Neural progenitor cell (in vitro differentiated cells): Measurements from ENCODE around the gene ITM2C. TPM values are rescaled to one million over a fixed set of nuclear protein-coding genes. Genes with fewer than 3 reads are reported as not detected.

Experiments used
- DNase-seq: peaks from one replicate; pipeline ENCODE4 v3.0.0-alpha.2; 2016; ENCODE audit warnings: low spot score
- H2AFZ ChIP-seq: fragments of 200-600 bp; sonication (generic); replicated peaks from 2 replicates; pipeline ENCODE4 v1.6.1; 2016; ENCODE audit warnings: antibody characterized with exemption
- H3F3A ChIP-seq: fragments of 200-600 bp; sonication (generic); 2 replicates; pipeline ENCODE4 v1.6.1; 2016; ENCODE audit warnings: antibody characterized with exemption, low read depth
- H3K27ac ChIP-seq: fragments of 200-600 bp; sonication (generic); 2 replicates; pipeline ENCODE4 v1.5.1; 2016; ENCODE audit warnings: mild to moderate bottlenecking
- H3K27me3 ChIP-seq: fragments of 200-600 bp; sonication (generic); 2 replicates; pipeline ENCODE4 v1.6.1; 2016; ENCODE audit warnings: mild to moderate bottlenecking, moderate library complexity
- H3K36me3 ChIP-seq: fragments of 200-600 bp; sonication (generic); 2 replicates; pipeline ENCODE4 v1.5.1; 2016
- H3K4me1 ChIP-seq: fragments of 200-600 bp; sonication (generic); 2 replicates; pipeline ENCODE4 v1.6.1; 2016; ENCODE audit warnings: mixed run types
- H3K4me2 ChIP-seq: fragments of 200-600 bp; sonication (generic); 2 replicates; pipeline ENCODE4 v1.6.1; 2016
- H3K4me3 ChIP-seq: fragments of 200-600 bp; sonication (generic); 2 replicates; pipeline ENCODE4 v1.5.1; 2016
- H3K79me2 ChIP-seq: fragments of 200-600 bp; sonication (generic); 2 replicates; pipeline ENCODE4 v1.6.1; 2016; ENCODE audit warnings: low read depth
- H3K9ac ChIP-seq: fragments of 200-600 bp; sonication (generic); 2 replicates; pipeline ENCODE4 v1.6.1; 2016
- H3K9me3 ChIP-seq: fragments of 200-600 bp; sonication (generic); 2 replicates; pipeline ENCODE4 v1.5.1; 2016; ENCODE audit warnings: low read depth
- H4K20me1 ChIP-seq: fragments of 200-600 bp; sonication (generic); 2 replicates; pipeline ENCODE4 v1.6.1; 2016; ENCODE audit warnings: low read depth
- H3K27ac Mint-ChIP-seq: 3 replicates; pipeline ENCODE4 v1.8.0; 2021; ENCODE audit warnings: mixed read lengths
- H3K27me3 Mint-ChIP-seq: 2 replicates; pipeline ENCODE4 v1.8.0; 2022; ENCODE audit warnings: low read depth, mild to moderate bottlenecking, inconsistent platforms, moderate library complexity, mixed read lengths; ENCODE audit not compliant: insufficient read depth
- H3K36me3 Mint-ChIP-seq: 3 replicates; pipeline ENCODE4 v1.8.0; 2021; ENCODE audit warnings: mixed read lengths
- H3K4me1 Mint-ChIP-seq: 3 replicates; pipeline ENCODE4 v1.8.0; 2021; ENCODE audit warnings: mixed read lengths
- H3K4me3 Mint-ChIP-seq: 3 replicates; pipeline ENCODE4 v1.8.0; 2021; ENCODE audit warnings: mild to moderate bottlenecking, moderate library complexity, mixed read lengths
- H3K9me3 Mint-ChIP-seq: 3 replicates; pipeline ENCODE4 v1.8.0; 2020; ENCODE audit warnings: mixed read lengths
- EZH2 ChIP-seq: fragments of 200-600 bp; sonication (generic); IDR thresholded peaks from 2 replicates; pipeline ENCODE4 v1.6.1; 2017; ENCODE audit warnings: antibody characterized with exemption, mild to moderate bottlenecking, moderate library complexity
- EZH2phosphoT487 ChIP-seq: fragments of 200-600 bp; sonication (generic); IDR thresholded peaks from 2 replicates; pipeline ENCODE4 v1.6.1; 2017; ENCODE audit warnings: antibody characterized with exemption
- total RNA-seq: library from RNA; depleted of rRNA; stranded (reverse); fragments of >200 nt; gene quantifications from 2 replicates; pipeline ENCODE4 v1.2.3, GENCODE V29; 2015; ENCODE audit warnings: low replicate concordance
- TF ChIP-seq, protein P1 (sequence below): fragments of 200-600 bp; sonication (generic); IDR thresholded peaks from 2 replicates; pipeline ENCODE4 v1.5.1; 2017; ENCODE audit warnings: antibody characterized with exemption, mild to moderate bottlenecking

Gene ITM2C
- total RNA-seq, 1 donor from 2014 or later = 84.6 TPM

DNA sequence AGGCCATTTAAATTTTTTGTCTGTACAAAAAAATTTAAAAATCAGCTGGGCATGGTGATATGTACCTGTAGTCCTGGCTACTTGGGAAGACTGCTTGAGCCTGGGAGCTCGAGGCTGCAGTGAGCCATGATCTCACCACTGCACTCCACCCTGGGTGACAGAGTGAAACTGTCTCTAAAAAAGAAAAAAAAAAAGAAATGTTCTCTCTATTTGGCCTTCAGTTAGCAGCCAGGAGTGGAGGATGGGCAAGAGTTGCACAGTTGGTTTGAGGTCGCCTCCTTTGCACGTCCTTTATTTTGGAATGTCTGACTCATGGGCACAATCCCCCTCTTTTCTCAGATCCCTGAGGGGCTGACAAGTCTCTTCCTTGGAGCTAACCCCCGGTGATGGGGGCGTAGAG, 26.3 kb downstream of the ITM2C start:
- H3K36me3 ChIP-seq = no peaks in the 10 kb centered on the region
- H3K27ac Mint-ChIP-seq = peak overlapping the region; percentile 50
- peaks cover 62% of the 10 kb centered on the region for H3K4me1 Mint-ChIP-seq
- no peaks in the 10 kb centered on the region for H4K20me1 ChIP-seq
- H3K4me2 ChIP-seq = no peak overlapping the region
- peaks cover 3% of the 10 kb centered on the region for H3K36me3 Mint-ChIP-seq
- no peaks in the 10 kb centered on the region for H3K27me3 ChIP-seq
- no peaks in the 10 kb centered on the region for H3K79me2 ChIP-seq
- no peaks in the 10 kb centered on the region for H3K9me3 ChIP-seq
- H3K4me3 ChIP-seq = no peak overlapping the region
- peaks cover 2% of the 10 kb centered on the region for H3F3A ChIP-seq
- H3K9me3 Mint-ChIP-seq = peaks cover 5% of the 10 kb centered on the region
- no peak overlapping the region for H3K27ac ChIP-seq
- no peak overlapping the region for H2AFZ ChIP-seq
- no peak overlapping the region for H3K9ac ChIP-seq
- TF ChIP-seq EZH2 = no peak
- TF ChIP-seq, protein P1, sequence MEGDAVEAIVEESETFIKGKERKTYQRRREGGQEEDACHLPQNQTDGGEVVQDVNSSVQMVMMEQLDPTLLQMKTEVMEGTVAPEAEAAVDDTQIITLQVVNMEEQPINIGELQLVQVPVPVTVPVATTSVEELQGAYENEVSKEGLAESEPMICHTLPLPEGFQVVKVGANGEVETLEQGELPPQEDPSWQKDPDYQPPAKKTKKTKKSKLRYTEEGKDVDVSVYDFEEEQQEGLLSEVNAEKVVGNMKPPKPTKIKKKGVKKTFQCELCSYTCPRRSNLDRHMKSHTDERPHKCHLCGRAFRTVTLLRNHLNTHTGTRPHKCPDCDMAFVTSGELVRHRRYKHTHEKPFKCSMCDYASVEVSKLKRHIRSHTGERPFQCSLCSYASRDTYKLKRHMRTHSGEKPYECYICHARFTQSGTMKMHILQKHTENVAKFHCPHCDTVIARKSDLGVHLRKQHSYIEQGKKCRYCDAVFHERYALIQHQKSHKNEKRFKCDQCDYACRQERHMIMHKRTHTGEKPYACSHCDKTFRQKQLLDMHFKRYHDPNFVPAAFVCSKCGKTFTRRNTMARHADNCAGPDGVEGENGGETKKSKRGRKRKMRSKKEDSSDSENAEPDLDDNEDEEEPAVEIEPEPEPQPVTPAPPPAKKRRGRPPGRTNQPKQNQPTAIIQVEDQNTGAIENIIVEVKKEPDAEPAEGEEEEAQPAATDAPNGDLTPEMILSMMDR = no peak
- TF ChIP-seq EZH2phosphoT487 = no peak
- peaks cover 24% of the 10 kb centered on the region for H3K4me1 ChIP-seq
- peaks cover 2% of the 10 kb centered on the region for H3K27me3 Mint-ChIP-seq
- no peak for DNase-seq
- H3K4me3 Mint-ChIP-seq = no peak overlapping the region

DNA sequence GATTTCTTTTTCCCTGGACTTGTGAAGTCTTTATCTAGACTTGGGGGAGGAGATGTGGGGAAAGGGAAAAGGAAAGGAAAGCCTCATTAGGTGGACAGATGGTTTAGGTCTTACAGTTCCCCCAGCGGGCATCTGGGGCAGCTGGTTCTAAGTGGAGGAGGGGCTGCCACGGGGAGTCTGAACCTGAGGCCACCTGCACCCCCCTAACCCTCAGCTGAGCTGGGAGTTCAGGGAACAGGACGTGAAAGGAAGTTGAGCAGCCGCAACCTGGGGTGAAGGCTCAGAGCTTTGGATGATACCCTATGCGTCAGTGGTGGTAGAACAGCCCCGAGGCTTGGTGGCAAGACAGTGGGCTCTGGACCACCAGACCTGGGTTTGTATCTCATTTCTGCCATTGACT, 26.8 kb downstream of the ITM2C start:
- Histone ChIP-seq H3K27me3 (no peaks in the 10 kb centered on the region), H3F3A (no peaks in the 10 kb centered on the region), H3K9me3 (no peaks in the 10 kb centered on the region), H3K4me3 (no peak overlapping the region), H3K27ac (no peak overlapping the region), H4K20me1 (no peaks in the 10 kb centered on the region), H3K9ac (no peak overlapping the region), H3K36me3 (no peaks in the 10 kb centered on the region), H3K79me2 (no peaks in the 10 kb centered on the region), H3K4me1 (peaks cover 19% of the 10 kb centered on the region), H2AFZ (no peak overlapping the region), H3K4me2 (no peak overlapping the region)
- Mint-ChIP-seq H3K4me3 (no peak overlapping the region), H3K27ac (peak overlapping the region; percentile 50), H3K36me3 (peaks cover 3% of the 10 kb centered on the region), H3K9me3 (peaks cover 5% of the 10 kb centered on the region), H3K4me1 (peaks cover 59% of the 10 kb centered on the region), H3K27me3 (no peaks in the 10 kb centered on the region)
- TF ChIP-seq EZH2phosphoT487 (no peak), EZH2 (no peak)
- TF ChIP-seq, protein P1 = no peak
- DNase-seq = no peak

DNA sequence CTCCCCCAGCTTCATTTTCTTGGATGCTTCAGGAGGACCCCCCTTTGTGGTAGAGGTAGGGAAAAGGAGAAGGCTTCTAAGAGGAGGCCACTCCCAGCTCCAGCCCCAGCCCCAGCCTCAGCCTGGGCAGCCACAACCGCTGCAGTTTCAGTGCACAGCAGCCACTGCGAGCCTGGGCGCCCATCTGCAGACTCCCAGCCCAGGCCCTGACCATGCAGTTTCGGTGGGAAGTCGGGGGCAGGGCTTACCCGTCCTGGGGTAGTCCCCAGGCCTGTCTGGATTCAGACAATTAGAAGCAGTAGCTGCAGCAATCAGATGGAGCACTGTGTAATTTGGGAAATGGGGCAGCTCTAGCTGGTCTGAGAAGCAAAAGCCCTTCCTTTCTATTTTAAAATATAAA, 28.6 kb downstream of the ITM2C start:
- H3K79me2 ChIP-seq = no peaks in the 10 kb centered on the region
- DNase-seq = no peak
- H3K9me3 ChIP-seq = no peaks in the 10 kb centered on the region
- peaks cover 58% of the 10 kb centered on the region for H3K4me1 Mint-ChIP-seq
- H3K27ac ChIP-seq = no peak overlapping the region
- H3K9ac ChIP-seq = no peak overlapping the region
- H3K4me3 ChIP-seq = no peak overlapping the region
- H3K36me3 Mint-ChIP-seq = peaks cover 3% of the 10 kb centered on the region
- no peak overlapping the region for H3K4me2 ChIP-seq
- H3K27me3 Mint-ChIP-seq = no peaks in the 10 kb centered on the region
- H3K27ac Mint-ChIP-seq = no peak overlapping the region
- no peaks in the 10 kb centered on the region for H3K36me3 ChIP-seq
- no peaks in the 10 kb centered on the region for H3F3A ChIP-seq
- H2AFZ ChIP-seq = no peak overlapping the region
- peaks cover 5% of the 10 kb centered on the region for H3K9me3 Mint-ChIP-seq
- no peak overlapping the region for H3K4me3 Mint-ChIP-seq
- TF ChIP-seq, protein P1 = no peak
- TF ChIP-seq EZH2phosphoT487 (no peak), EZH2 (no peak)
- H4K20me1 ChIP-seq = no peaks in the 10 kb centered on the region
- no peaks in the 10 kb centered on the region for H3K27me3 ChIP-seq
- peaks cover 11% of the 10 kb centered on the region for H3K4me1 ChIP-seq
